OCI-LY7 (cell line): ENCODE data around the gene NFAM1. TPM values are rescaled to one million over a fixed set of nuclear protein-coding genes. Genes with fewer than 3 reads are reported as not detected.
A peak's percentile ranks its signal among the peaks of the same experiment; 100 is the strongest.

Experiments used
- BruUV-seq: library from RNA; stranded (reverse); fragments of 400-500 nt; replicated peaks from 2 replicates; lab custom pipeline; 2021; lab: Mats Ljungman, UMichigan
- CTCF ChIA-PET: fragments of 300-600 bp; sonication (Branson Sonifier 250); formaldehyde crosslinking; loops from one replicate; lab custom pipeline; 2022; ENCODE audit warnings: antibody characterized with exemption; ENCODE audit not compliant: unreplicated experiment; lab: Charles Lee
- POLR2A ChIA-PET: fragments of 300-600 bp; sonication (Branson Sonifier 250); formaldehyde crosslinking; loops from one replicate; lab custom pipeline; 2022; ENCODE audit warnings: antibody characterized with exemption; lab: Charles Lee
- DNase-seq: peaks from one replicate; pipeline ENCODE4 v3.0.0-alpha.2; 2015; ENCODE audit warnings: low spot score
- H2AFZ ChIP-seq: fragments of 200-600 bp; sonication (generic), shearing (Covaris generic); 2 replicates; pipeline ENCODE4 v1.6.1; 2014; ENCODE audit warnings: mild to moderate bottlenecking, antibody characterized with exemption, low read length, moderate library complexity
- H3K27ac ChIP-seq: fragments of 200-600 bp; sonication (generic); 2 replicates; pipeline ENCODE4 v1.5.1; 2014; ENCODE audit warnings: mixed run types, low read depth, mild to moderate bottlenecking, moderate library complexity, low read length, inconsistent platforms; ENCODE audit not compliant: poor library complexity, severe bottlenecking
- H3K36me3 ChIP-seq: fragments of 200-600 bp; sonication (generic); 2 replicates; pipeline ENCODE4 v1.6.1; 2014; ENCODE audit warnings: mild to moderate bottlenecking, antibody characterized with exemption, low read length, moderate library complexity, mixed read lengths; ENCODE audit not compliant: insufficient read depth
- H3K4me1 ChIP-seq: fragments of 200-600 bp; sonication (generic); 2 replicates; pipeline ENCODE4 v1.5.1; 2014; ENCODE audit warnings: mild to moderate bottlenecking, low read length; ENCODE audit not compliant: insufficient read depth, poor library complexity, severe bottlenecking
- H3K4me2 ChIP-seq: fragments of 200-600 bp; sonication (generic); 2 replicates; pipeline ENCODE4 v1.6.1; 2014; ENCODE audit warnings: mild to moderate bottlenecking, low read length
- H3K4me3 ChIP-seq: fragments of 200-600 bp; sonication (generic); 2 replicates; pipeline ENCODE4 v1.5.1; 2014; ENCODE audit warnings: mild to moderate bottlenecking, low read depth, low read length; ENCODE audit not compliant: poor library complexity, severe bottlenecking
- H3K79me2 ChIP-seq: fragments of 200-600 bp; sonication (generic); 2 replicates; pipeline ENCODE4 v1.6.1; 2016; ENCODE audit warnings: low read depth, mild to moderate bottlenecking, low read length, moderate library complexity, mixed read lengths; ENCODE audit not compliant: insufficient read depth
- H3K9me2 ChIP-seq: fragments of 200-600 bp; sonication (generic); 2 replicates; pipeline ENCODE4 v1.6.1; 2016; ENCODE audit warnings: mild to moderate bottlenecking, low read length, mixed read lengths; ENCODE audit not compliant: insufficient read depth
- H3K9me3 ChIP-seq: fragments of 200-600 bp; sonication (generic); 2 replicates; pipeline ENCODE4 v1.6.1; 2014; ENCODE audit warnings: mild to moderate bottlenecking, mixed run types, low read length, mixed read lengths
- H4K20me1 ChIP-seq: fragments of 200-600 bp; sonication (generic); 2 replicates; pipeline ENCODE4 v1.6.1; 2014; ENCODE audit warnings: mild to moderate bottlenecking, antibody characterized with exemption, low read length, moderate library complexity, mixed read lengths; ENCODE audit not compliant: insufficient read depth
- EZH2phosphoT487 ChIP-seq: fragments of 200-600 bp; sonication (generic); IDR thresholded peaks from 2 replicates; pipeline ENCODE4 v1.6.1; 2018; ENCODE audit warnings: low read depth, borderline replicate concordance, mild to moderate bottlenecking, mixed run types, antibody characterized with exemption, low read length, moderate library complexity, mixed read lengths
- intact Hi-C: fragments of 100-400 bp; cut with micrococcal nuclease; formaldehyde crosslinking; loops from one replicate; pipeline ENCODE4 v1.10.0; 2022; ENCODE audit not compliant: unreplicated experiment
- total RNA-seq, 2 experiments: library from RNA; depleted of rRNA in 1 of 2; stranded (reverse); fragments of >200 nt in 1 of 2; shearing (Covaris generic) in 1 of 2; gene quantifications; 2 replicates each; pipeline ENCODE4 v1.2.3, GENCODE V29; 2014 to 2022
- TF ChIP-seq, protein P1 (sequence below): fragments of 200-600 bp; sonication (generic); conservative IDR thresholded peaks from 2 replicates; pipeline ENCODE4 v1.5.1; 2014; ENCODE audit warnings: mild to moderate bottlenecking, antibody characterized with exemption, low read length, moderate library complexity, mixed read lengths

The NFAM1 gene
- total RNA-seq, 2 experiments from 2014 or later, result 0.16 to 0.88 TPM

DNA sequence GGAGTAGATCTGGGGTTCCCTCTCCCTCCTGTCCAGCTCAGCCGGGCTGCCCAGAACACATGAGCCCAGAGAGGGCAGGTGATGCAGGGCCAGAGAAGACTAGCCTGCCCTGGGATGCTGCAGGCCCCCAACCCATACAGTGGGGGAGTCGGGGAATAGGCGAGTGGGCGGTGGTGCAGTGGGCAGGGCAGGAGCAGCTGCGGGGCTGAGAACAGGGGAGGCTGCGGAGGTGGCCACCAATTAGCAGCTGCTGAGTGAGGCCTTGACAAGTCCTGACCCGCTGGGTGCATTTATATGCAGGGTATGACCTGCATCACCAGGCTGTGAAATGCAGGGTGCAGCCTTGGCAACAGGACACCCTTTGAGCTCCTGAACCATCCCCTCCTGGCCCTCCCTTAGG, 43.1 kb downstream of the NFAM1 start:
- TF ChIP-seq EZH2phosphoT487, result no peak
- TF ChIP-seq, protein P1, sequence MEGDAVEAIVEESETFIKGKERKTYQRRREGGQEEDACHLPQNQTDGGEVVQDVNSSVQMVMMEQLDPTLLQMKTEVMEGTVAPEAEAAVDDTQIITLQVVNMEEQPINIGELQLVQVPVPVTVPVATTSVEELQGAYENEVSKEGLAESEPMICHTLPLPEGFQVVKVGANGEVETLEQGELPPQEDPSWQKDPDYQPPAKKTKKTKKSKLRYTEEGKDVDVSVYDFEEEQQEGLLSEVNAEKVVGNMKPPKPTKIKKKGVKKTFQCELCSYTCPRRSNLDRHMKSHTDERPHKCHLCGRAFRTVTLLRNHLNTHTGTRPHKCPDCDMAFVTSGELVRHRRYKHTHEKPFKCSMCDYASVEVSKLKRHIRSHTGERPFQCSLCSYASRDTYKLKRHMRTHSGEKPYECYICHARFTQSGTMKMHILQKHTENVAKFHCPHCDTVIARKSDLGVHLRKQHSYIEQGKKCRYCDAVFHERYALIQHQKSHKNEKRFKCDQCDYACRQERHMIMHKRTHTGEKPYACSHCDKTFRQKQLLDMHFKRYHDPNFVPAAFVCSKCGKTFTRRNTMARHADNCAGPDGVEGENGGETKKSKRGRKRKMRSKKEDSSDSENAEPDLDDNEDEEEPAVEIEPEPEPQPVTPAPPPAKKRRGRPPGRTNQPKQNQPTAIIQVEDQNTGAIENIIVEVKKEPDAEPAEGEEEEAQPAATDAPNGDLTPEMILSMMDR, result no peak
- Histone ChIP-seq H3K4me1 (no peaks in the 10 kb centered on the region), H3K9me2 (no peaks in the 10 kb centered on the region), H3K79me2 (no peaks in the 10 kb centered on the region), H3K27ac (no peak overlapping the region), H3K4me2 (no peak overlapping the region), H3K36me3 (no peaks in the 10 kb centered on the region), H3K4me3 (no peak overlapping the region), H2AFZ (no peak overlapping the region), H4K20me1 (no peaks in the 10 kb centered on the region), H3K9me3 (no peaks in the 10 kb centered on the region)
- no TSS peak for BruUV-seq
- ChIA-PET POLR2A (no interaction called here), CTCF (interaction anchor here (0.6 kb wide), 1 partner anchor 27 kb away, joined by 4 read pairs; no protein-coding TSS in a partner anchor)
- no peak for DNase-seq
- intact Hi-C loops, result no loop called here

DNA sequence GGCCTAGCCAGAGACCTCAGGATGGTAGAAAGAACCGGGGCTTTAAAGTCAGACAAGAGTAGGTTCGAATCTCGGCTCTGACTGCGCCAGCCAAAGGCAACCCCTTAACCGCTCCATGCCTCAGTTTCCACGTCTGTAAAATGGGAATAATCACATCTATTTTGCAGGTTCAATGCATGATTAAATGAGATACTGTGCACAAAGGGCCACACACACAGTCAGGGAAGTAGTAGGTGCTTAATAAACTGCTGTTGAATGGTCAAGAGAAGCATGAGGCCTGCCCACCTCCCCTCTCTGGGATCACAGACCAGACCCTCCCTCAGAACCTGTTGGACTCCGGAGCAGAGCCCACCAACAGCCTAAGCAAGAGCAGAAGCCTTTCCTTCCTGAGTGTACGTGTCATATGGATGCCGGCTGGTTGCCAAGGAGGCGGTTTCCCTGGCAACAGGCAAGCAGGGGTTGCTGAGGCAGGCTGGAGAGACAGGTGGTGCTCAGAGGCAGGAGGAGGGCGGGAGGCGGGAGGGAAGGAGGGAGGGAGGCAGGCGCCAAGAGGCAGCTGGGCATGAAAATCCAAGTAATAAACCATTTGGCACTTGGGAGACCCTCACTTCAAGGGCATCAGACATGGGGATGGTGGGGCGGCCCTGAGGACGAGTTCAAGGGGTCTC, 43.9 kb downstream of the NFAM1 start:
- Histone ChIP-seq H3K79me2 (no peaks in the 10 kb centered on the region), H3K9me3 (no peaks in the 10 kb centered on the region), H2AFZ (no peak overlapping the region), H3K9me2 (no peaks in the 10 kb centered on the region), H3K27ac (no peak overlapping the region), H4K20me1 (no peaks in the 10 kb centered on the region), H3K4me1 (no peaks in the 10 kb centered on the region), H3K4me2 (no peak overlapping the region), H3K36me3 (no peaks in the 10 kb centered on the region), H3K4me3 (no peak overlapping the region)
- CTCF ChIA-PET, result no interaction called here
- peak; percentile 15 for DNase-seq
- intact Hi-C loops, result no loop called here
- TF ChIP-seq EZH2phosphoT487, result no peak
- TF ChIP-seq, protein P1, result no peak
- no TSS peak for BruUV-seq
- POLR2A ChIA-PET, result no interaction called here

DNA sequence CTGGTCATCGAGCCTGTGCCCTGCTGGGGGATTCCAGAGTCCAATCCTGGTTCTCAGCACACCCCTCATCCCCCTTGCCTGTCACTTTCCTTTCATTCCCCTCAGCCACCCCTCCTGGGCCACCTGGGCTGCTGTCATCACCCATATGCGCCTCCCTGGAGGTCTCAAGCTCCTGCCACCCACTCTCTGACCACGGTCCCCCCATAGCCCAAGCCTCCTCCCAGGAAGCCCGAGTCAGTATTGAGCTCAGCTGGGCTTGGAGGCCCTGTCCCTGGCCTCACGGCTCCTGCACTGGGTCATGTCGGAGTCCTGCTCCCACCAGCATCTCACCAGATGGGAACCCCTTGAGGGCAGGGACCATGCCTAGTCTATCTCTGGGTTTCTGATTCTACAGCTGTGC, 44.6 kb downstream of the NFAM1 start:
- ChIA-PET POLR2A (no interaction called here), CTCF (no interaction called here)
- H3K4me2 ChIP-seq, result no peak overlapping the region
- TF ChIP-seq, protein P1, result no peak
- no peak for TF ChIP-seq EZH2phosphoT487
- intact Hi-C loops, result no loop called here
- H3K79me2 ChIP-seq, result no peaks in the 10 kb centered on the region
- no peaks in the 10 kb centered on the region for H3K4me1 ChIP-seq
- no peak for DNase-seq
- no peaks in the 10 kb centered on the region for H3K9me2 ChIP-seq
- BruUV-seq, result no TSS peak
- H3K4me3 ChIP-seq, result no peak overlapping the region
- H2AFZ ChIP-seq, result no peak overlapping the region
- H4K20me1 ChIP-seq, result no peaks in the 10 kb centered on the region
- no peaks in the 10 kb centered on the region for H3K36me3 ChIP-seq
- no peaks in the 10 kb centered on the region for H3K9me3 ChIP-seq
- H3K27ac ChIP-seq, result no peak overlapping the region
